HG03469 (cell line): Measurements from ENCODE around the gene CDK17.

Source experiments
- ATAC-seq: cut with Tn5 transposase; IDR thresholded peaks from one replicate; pipeline ENCODE4 v1.9.1; 2021; ENCODE audit warnings: mild to moderate bottlenecking, moderate library complexity, moderate number of reproducible peaks; ENCODE audit not compliant: unreplicated experiment

Gene CDK17

GRCh38 chr12:96274331-96274730, 125.9 kb downstream of the CDK17 start:
- no peak for ATAC-seq

GRCh38 chr12:96271469-96272199, 128.6 kb downstream of the CDK17 start:
- ATAC-seq = no peak

- ATAC-seq = no peak
These were observed 134.0 kb downstream of the CDK17 start for GRCh38 chr12:96266238-96266637.

GRCh38 chr12:96265836-96266235, 134.4 kb downstream of the CDK17 start:
- no peak for ATAC-seq

- ATAC-seq = no peak
These were observed 134.8 kb downstream of the CDK17 start for GRCh38 chr12:96265400-96265799.

- ATAC-seq = no peak
These were observed 136.8 kb downstream of the CDK17 start for GRCh38 chr12:96263449-96263902.

- ATAC-seq = no peak
These were observed 138.7 kb downstream of the CDK17 start for GRCh38 chr12:96261557-96261956.

- no peak for ATAC-seq
These were observed 139.6 kb downstream of the CDK17 start for GRCh38 chr12:96260644-96261043.

GRCh38 chr12:96260231-96260630, 140.0 kb downstream of the CDK17 start:
- no peak for ATAC-seq

GRCh38 chr12:96258104-96258961, 141.9 kb downstream of the CDK17 start:
- ATAC-seq = no peak

- ATAC-seq = no peak
These were observed 142.6 kb downstream of the CDK17 start for GRCh38 chr12:96257550-96258103.

GRCh38 chr12:96256672-96257361, 143.4 kb downstream of the CDK17 start:
- ATAC-seq = no peak

- ATAC-seq = no peak
These were observed 145.2 kb downstream of the CDK17 start for GRCh38 chr12:96255077-96255476.

GRCh38 chr12:96250119-96250685, 150.0 kb downstream of the CDK17 start:
- no peak for ATAC-seq

- no peak for ATAC-seq
These were observed 150.8 kb downstream of the CDK17 start for GRCh38 chr12:96249196-96250118.

- ATAC-seq = no peak
These were observed 151.9 kb downstream of the CDK17 start for GRCh38 chr12:96248136-96248931.

GRCh38 chr12:96247563-96247962, 152.7 kb downstream of the CDK17 start:
- no peak for ATAC-seq

- no peak for ATAC-seq
These were observed 153.2 kb downstream of the CDK17 start for GRCh38 chr12:96246926-96247505.

GRCh38 chr12:96244826-96245225, 155.4 kb downstream of the CDK17 start:
- no peak for ATAC-seq
